Panc1 (cell line): ENCODE results near the gene JPT2. TPM values are rescaled to one million over a fixed set of nuclear protein-coding genes. Genes with fewer than 3 reads are reported as not detected.

Experiments
- ATAC-seq: fragments of 200-7000 bp; cut with Tn5 transposase; 2 replicates; pipeline ENCODE4 v1.9.1; 2020; ENCODE audit warnings: mild to moderate bottlenecking, moderate library complexity
- BruUV-seq: library from RNA; stranded (reverse); fragments of 400-500 nt; replicated peaks from 2 replicates; lab custom pipeline; 2021; lab: Mats Ljungman, UMichigan
- CTCF ChIA-PET: fragments of 300-600 bp; sonication (Branson Sonifier 250); formaldehyde crosslinking; loops from one replicate; lab custom pipeline; 2022; ENCODE audit warnings: antibody characterized with exemption; lab: Charles Lee
- POLR2A ChIA-PET: fragments of 300-600 bp; sonication (Branson Sonifier 250); formaldehyde crosslinking; loops from one replicate; lab custom pipeline; 2022; ENCODE audit warnings: antibody characterized with exemption; lab: Charles Lee
- DNase-seq: peaks from one replicate; pipeline ENCODE4 v3.0.0-alpha.2; 2010; ENCODE audit warnings: low read depth, low spot score
- H3K27ac ChIP-seq: 2 replicates; pipeline ENCODE4 v1.5.1; 2011; ENCODE audit warnings: mild to moderate bottlenecking, low read length, inconsistent platforms
- H3K27me3 ChIP-seq: fragments of 200-500 bp; sonication (Bioruptor generic); 2 replicates; pipeline ENCODE4 v1.6.0; 2014; ENCODE audit warnings: low read length, inconsistent platforms; ENCODE audit not compliant: control insufficient read depth, insufficient read depth
- H3K36me3 ChIP-seq: fragments of 200-500 bp; sonication (Bioruptor generic); 2 replicates; pipeline ENCODE4 v1.5.1; 2014; ENCODE audit warnings: inconsistent platforms, mild to moderate bottlenecking, low read length, moderate library complexity; ENCODE audit not compliant: control insufficient read depth, insufficient read depth
- H3K4me1 ChIP-seq: 2 replicates; pipeline ENCODE4 v1.5.1; 2011; ENCODE audit warnings: inconsistent platforms, mild to moderate bottlenecking, low read length, moderate library complexity; ENCODE audit not compliant: control insufficient read depth, insufficient read depth
- H3K4me3 ChIP-seq, 2 experiments: 2 replicates each; pipeline ENCODE4 v1.5.1; 2011 to 2012; ENCODE audit warnings: low read depth in 2 of 2, low read length in 2 of 2, mild to moderate bottlenecking in 2 of 2, inconsistent platforms in 1 of 2, moderate library complexity in 1 of 2
- H3K9me3 ChIP-seq: fragments of 200-500 bp; sonication (Bioruptor generic); 2 replicates; pipeline ENCODE4 v1.5.1; 2014; ENCODE audit warnings: low read depth, mild to moderate bottlenecking, inconsistent platforms, low read length, moderate library complexity; ENCODE audit not compliant: control insufficient read depth, insufficient read depth
- CTCF ChIP-seq: fragments of 450-650 bp; IDR thresholded peaks from 2 replicates; pipeline ENCODE4 v1.5.1; 2017; ENCODE audit warnings: mild to moderate bottlenecking
- POLR2AphosphoS5 ChIP-seq: IDR thresholded peaks from 2 replicates; pipeline ENCODE4 v1.6.1; 2012; ENCODE audit warnings: mild to moderate bottlenecking, low read depth, low read length, moderate library complexity
- REST ChIP-seq, 2 experiments: IDR thresholded peaks; 2 replicates each; pipeline ENCODE4 v1.6.1; 2011 to 2012; ENCODE audit warnings: low read depth in 2 of 2, control low read depth in 1 of 2, low read length in 1 of 2, mild to moderate bottlenecking in 1 of 2, moderate library complexity in 1 of 2; ENCODE audit not compliant: insufficient read depth in 1 of 2
- SIN3A ChIP-seq: IDR thresholded peaks from 2 replicates; pipeline ENCODE4 v1.6.1; 2012; ENCODE audit warnings: low read depth, mild to moderate bottlenecking, low read length, moderate library complexity, borderline replicate concordance; ENCODE audit not compliant: insufficient read depth
- TCF7L2 ChIP-seq: IDR thresholded peaks from 2 replicates; pipeline ENCODE4 v1.6.1; 2011; ENCODE audit warnings: mild to moderate bottlenecking, low read depth, low read length, inconsistent platforms
- in situ Hi-C: cut with HindIII; loops from 2 replicates; pipeline ENCODE4 v1.10.0; 2016; ENCODE audit warnings: low sequenced_read_pairs, low pct_unique_long_range_greater_than_20kb
- intact Hi-C: fragments of 100-400 bp; cut with micrococcal nuclease; formaldehyde crosslinking; loops from one replicate; pipeline ENCODE4 v1.10.0; 2022; ENCODE audit not compliant: unreplicated experiment
- total RNA-seq: library from RNA; stranded (reverse); gene quantifications from one replicate; pipeline ENCODE4 v1.2.1, GENCODE V29; 2021; ENCODE audit not compliant: unreplicated experiment

Gene JPT2
- total RNA-seq, 1 experiment from 2014 or later: 200 TPM

GRCh38 chr16:1709356-1709755, 31.3 kb downstream of the JPT2 start:
- H3K27ac ChIP-seq: peak overlapping the region; percentile 94; the same call in 1 of the 2 replicates
- TF ChIP-seq TCF7L2: no peak
- TF ChIP-seq REST (IDR thresholded peaks at IDR 0.05; ENCODE audit: insufficient read depth in 1 of 2, low read depth in 2 of 2, low read length in 1 of 2): no peak
- TF ChIP-seq CTCF: no peak
- no peak for TF ChIP-seq SIN3A
- no peak for TF ChIP-seq POLR2AphosphoS5
- ATAC-seq: no peak
- peaks cover 3% of the 10 kb centered on the region; the same call in 1 of the 2 replicates for H3K36me3 ChIP-seq
- in situ Hi-C loops: no loop called here
- no peaks in the 10 kb centered on the region for H3K27me3 ChIP-seq
- POLR2A ChIA-PET: no interaction called here
- H3K4me1 ChIP-seq: peaks cover 48% of the 10 kb centered on the region
- H3K4me3 ChIP-seq: peak overlapping the region; percentile 75 to 90; a peak in 2 of 4 replicates
- CTCF ChIA-PET: no interaction called here
- no peaks in the 10 kb centered on the region for H3K9me3 ChIP-seq
- no peak for DNase-seq
- BruUV-seq: no TSS peak
- intact Hi-C loops: no loop called here

- Histone ChIP-seq H3K36me3 (peaks cover 3% of the 10 kb centered on the region; the same call in 1 of the 2 replicates), H3K27me3 (no peaks in the 10 kb centered on the region), H3K27ac (no peak overlapping the region), H3K9me3 (no peaks in the 10 kb centered on the region), H3K4me3 (no peak overlapping the region), H3K4me1 (peaks cover 47% of the 10 kb centered on the region)
- DNase-seq (no peak), ATAC-seq (no peak)
- intact Hi-C loops: no loop called here
- no TSS peak for BruUV-seq
- TF ChIP-seq POLR2AphosphoS5: no peak
- TF ChIP-seq TCF7L2: no peak
- TF ChIP-seq CTCF: no peak
- TF ChIP-seq SIN3A: no peak
- TF ChIP-seq REST (IDR thresholded peaks at IDR 0.05; ENCODE audit: insufficient read depth in 1 of 2, low read depth in 2 of 2, low read length in 1 of 2): no peak
- ChIA-PET CTCF (interaction anchor here (1.3 kb wide), 1 partner anchor 13 kb away, joined by 6 read pairs; no protein-coding TSS in a partner anchor), POLR2A (interaction anchor here (0.6 kb wide), 1 partner anchor 28 kb away, joined by 3 read pairs; no protein-coding TSS in a partner anchor)
- in situ Hi-C loops: no loop called here
Observed at GRCh38 chr16:1710811-1711507, 32.9 kb downstream of the JPT2 start.
